ENCODE results near the gene RAB11FIP4.

Gene RAB11FIP4

DNA sequence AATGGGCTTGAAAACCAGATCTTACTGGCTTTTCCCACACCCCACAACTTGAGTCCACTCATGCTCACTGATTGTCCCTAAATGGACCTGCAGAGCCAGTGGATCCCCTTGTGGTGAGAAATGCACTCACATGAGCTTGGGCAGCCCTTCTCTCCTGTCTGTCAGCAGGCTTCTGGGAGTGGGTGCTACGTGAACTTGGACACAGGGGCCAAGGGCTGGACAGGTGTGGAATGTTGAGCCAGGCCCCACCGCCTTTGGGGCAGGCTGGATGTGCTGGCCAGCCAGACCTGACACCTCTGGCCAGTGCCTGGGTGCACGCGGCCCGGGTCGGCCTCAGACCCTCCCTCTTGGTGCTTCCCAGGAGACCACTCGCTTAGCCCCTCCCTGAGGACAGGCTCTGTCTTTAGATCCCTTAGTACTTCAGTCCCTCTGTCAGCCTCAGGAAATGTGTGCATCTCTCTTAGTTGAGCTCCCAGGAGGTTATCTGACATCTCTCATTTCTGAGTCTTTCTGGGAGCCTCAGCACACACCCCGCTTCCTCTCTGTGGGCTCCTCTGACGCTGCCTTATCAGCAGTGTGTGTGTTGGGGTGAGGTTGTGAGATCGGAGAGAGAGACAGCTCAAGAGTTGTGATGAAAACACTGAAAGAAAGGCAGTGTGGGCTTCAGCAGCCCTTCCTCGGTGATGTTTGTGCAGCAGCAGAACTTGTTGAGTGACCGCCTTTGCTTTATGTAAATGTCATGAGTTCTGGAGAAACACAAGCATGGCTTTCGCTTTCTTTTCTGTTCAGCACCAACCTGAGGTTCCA, 117.0 kb downstream of the RAB11FIP4 start:
- DNase-seq = peak; percentile 79

DNA sequence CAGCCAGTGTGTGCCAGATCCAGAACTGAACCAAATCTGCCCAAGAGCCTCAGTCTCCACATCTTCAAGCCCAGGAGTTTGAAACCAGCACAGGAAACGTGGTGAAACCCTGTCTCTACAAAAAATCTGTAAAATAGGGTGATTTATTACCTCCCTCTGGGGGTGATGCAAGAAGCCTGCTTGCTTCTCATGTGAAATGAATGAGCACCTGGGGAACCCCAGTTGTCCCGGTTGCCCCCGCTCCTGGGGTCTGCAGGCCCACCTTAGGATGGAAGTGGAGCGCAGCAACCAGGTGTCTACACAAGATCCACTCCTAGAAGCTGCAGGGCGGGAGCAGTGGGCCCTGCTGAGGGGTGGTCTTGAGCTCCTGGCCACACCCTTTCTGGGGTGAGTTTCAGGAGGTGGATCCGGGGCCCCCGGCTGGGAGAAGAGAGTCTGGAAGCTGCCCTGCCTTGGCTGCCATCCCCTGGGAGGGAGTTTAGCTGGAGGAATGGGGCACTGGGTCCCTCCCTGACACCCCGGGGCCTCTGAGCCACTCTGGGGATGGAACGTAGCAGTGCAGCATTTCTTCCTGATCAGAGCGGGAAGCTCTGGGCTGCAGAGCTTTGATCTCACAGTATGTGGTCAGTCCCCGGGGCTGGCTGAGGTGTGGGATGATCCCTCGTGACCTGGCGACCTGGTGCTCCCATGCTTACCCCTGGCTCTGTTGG, 117.8 kb downstream of the RAB11FIP4 start:
- no peak for DNase-seq

DNA sequence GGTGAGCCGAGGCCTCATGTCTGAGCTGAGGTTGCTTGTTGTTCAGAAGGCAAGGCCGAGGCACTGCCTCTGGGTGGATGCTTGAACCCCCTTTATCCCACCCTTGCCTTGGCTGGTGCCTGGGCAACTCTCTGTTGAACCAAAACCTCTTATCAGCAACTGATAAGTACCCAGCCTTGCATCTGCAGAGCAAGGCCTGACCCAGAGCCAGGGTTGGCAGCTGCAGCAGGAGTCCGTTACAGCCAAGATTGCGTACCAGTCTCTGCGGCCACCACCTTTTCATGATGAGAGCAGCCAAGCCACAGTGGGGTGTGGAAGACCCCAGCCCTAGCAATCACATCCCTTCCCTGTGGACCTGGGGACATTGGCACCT, 118.3 kb downstream of the RAB11FIP4 start:
- DNase-seq = peak; percentile 19

DNA sequence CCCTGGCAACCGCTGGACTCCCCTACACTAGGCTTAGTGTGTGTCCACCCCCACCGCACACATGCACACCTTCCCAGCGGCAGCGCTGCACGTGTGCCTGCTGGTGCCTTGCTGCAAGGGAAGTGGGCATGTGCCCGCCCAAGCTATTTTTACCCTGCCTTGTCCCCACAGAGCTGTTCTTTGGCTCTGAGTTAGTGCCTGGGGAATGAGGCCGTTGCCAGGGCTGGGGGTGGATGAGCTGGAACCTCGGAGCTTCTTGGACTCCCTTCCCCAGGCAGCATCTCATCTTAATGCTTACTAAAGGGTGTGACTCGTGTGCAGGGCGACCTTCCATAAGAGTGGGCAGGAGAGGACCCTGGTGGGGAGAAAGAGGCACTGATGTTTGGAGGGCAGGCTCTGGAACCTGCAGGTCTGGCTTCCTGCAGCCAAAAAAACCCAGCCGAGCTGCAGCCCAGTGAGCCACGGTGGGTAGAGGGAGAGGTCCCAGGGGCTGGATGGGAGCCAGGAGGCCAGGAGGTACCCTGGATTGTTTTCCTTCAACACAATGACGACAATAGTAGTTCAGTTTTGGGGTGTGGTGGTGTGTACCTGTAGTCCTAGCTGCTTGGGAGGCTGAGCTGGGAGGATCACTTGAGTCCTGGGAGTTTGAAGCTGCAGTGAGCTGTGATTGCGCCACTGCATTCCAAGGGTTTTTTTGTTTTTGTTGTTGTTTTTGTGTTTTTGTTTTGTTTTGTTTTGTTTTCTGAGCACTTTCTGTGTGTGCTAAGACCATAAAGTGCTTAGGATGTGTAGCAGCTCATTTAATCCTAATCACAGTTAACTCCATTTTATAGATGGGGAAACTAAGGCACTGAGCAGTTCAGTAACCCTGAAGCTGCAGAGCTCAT, 119.1 kb downstream of the RAB11FIP4 start:
- DNase-seq = peak; percentile 51

DNA sequence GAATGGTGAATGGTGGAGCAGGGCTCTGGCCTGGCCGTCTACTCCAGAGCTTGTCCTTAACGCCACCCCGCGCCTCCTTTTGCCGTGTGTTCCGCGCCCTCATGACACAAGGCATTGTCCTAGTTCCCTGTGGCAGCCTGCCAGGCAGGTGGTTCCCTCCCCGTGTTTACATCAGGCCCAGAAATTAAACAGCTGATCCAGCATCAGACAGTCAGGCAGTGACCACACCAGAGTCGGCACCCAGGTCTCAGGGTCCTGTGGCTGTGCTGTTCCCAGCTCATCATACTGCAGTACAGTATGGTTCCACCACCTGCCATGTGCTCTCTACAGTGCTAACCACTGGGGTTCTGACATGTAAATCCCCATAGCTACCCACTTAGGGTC, 119.7 kb downstream of the RAB11FIP4 start:
- no peak for DNase-seq

DNA sequence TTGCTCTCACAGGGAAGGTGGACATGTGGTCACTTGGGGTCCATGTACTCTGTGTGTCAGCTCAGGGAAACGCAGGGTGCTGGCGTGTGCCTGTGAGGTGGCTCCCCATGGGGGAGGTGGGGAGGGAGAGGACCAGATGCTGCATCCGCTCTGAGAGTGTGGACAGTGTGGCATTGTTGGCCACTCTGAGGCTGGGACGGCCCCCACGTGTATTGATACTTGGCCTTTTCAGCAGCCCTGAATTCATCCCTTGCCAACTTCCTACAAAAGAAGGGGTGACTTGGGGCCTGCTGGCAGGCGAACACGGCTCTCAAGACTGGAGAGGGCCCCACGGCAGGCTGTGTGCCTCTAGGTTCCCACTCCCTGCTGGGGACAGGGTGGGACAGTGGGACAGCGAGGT, 120.1 kb downstream of the RAB11FIP4 start:
- no peak for DNase-seq

DNA sequence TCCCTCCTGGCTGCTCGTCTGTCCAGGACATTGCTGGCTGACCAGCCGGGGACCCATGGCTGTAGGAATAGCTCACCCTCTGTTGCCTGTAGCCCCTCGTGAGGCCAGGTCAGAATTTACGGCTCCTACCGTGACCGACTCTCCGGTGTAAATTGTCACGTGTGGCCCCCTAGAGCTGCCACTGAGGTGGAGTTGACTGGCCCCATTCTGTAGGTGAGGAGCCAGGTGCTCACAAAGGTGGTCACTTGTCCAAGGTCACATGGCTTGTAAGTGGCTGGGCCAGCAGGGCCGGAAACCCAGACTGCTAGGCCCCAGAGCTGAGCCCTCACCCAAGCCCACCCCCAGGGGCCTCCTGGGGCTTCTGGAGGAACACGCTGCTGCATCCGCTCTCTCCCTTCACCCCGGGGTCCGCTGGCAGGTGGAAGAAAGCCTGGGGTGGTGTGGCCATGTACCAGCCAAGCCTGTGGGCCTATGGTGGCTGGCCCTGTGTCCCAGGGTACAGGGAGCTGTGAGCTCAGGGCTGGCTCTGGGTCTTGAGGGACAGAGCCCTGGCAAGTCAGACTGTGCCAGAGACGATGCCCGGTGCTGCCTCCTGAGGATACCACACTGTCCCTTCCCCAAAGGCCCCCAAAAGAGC, 120.7 kb downstream of the RAB11FIP4 start:
- DNase-seq = no peak

DNA sequence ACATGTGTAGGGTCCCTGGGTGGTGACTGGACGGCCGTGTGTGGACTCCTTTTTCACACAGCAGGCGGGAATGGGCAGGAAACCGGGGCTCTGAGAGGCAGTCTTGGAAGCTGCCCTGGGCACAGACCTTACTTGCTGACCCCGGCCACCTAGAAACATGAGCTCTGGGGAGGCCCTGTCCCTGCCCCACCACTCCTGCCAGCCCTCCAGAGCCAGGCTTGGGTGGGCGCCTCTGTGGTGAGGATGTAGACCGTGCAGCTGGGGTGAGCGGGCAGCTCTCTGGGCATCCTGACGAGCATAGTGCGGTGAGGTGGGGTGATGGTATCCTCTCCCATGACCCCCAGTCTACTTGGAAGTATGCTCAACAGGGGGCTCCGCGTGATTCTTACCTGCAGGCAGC, 121.3 kb downstream of the RAB11FIP4 start:
- no peak for DNase-seq

DNA sequence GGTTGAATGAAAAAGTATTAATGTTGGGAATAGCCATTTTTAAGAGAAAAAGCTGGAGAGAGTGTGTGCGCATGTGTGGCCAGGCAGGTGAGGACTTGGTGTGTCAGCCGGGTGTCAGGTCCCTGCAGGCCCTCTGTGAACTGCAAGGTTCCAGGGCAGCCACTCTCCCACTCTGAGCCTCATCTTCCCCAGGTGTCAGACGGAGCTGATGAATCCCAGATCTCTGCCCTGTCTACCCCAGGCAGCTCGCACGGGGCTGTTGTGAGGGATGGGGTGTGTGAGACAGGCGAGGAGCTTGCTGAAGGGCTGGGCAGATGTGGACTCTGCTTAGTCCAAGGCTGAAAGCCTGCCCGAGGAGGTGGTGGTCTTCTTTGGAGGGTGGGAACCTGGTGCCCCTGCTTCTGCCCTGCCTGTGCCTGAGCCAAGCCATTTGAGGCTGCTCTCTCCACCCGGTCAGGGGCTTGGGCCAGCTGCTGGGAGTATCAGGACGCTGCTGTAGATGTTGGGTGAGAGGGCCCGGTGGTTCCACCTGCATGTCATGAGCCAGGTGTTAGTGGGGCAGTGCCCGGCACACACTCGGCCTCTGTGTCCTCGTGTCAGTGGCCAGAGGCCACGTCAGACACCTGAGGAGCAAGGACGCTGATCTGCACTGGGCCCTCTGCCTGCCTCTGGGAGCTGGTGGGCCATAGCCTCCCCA, 122.4 kb downstream of the RAB11FIP4 start:
- DNase-seq = no peak

DNA sequence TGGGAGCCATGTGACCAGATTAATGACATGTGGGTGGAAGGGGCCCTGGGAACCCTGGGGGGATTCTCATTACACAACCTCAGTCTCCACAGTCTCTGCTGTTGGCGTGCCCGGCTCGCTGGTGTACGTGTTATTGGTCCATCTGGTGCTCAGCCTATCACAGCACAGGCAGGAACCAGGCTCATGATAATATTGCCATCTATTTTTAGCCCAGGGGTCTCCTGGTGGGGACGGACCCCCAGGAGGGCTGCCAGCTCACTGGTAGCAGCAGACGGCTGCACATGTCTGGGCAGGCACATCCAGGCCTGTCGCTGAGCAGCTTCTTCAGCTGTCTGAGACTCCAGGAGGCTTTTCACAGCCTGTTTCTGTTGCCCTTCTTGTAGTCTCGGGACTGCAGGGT, 123.8 kb downstream of the RAB11FIP4 start:
- DNase-seq = no peak

DNA sequence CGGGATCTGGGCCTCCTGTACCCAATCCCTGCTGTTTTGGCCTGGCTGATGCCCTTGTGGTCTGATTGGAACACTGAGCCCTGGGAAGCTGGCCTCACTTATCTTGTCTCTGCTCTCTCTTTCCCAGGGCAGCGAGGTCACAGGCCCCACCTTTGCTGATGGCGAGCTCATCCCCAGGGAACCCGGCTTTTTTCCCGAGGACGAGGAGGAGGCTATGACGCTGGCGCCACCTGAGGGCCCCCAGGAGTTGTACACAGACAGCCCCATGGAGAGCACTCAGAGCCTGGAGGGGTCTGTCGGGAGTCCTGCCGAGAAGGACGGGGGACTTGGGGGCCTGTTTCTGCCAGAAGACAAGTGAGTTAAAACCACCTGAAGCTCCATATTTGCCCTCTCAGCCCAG, 126.0 kb downstream of the RAB11FIP4 start:
- peak; percentile 27 for DNase-seq

DNA sequence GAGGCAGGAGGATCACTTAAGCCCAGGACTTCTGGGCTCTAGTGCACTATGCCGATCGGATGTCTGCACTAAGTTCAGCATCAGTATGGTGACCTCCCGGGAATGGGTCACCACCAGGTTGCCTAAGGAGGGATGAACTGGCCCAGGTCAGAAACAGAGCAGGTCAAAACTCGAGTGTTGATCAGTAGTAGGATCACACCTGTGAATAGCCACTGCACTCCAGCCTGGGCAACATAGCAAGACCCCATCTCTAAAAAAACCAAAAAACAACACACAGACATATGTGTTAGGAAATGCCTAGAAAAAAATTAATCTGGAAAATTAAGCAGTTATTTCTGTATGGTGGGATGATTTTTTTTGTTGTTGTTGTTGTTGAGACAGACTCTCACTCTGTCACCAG, 127.0 kb downstream of the RAB11FIP4 start:
- no peak for DNase-seq

DNA sequence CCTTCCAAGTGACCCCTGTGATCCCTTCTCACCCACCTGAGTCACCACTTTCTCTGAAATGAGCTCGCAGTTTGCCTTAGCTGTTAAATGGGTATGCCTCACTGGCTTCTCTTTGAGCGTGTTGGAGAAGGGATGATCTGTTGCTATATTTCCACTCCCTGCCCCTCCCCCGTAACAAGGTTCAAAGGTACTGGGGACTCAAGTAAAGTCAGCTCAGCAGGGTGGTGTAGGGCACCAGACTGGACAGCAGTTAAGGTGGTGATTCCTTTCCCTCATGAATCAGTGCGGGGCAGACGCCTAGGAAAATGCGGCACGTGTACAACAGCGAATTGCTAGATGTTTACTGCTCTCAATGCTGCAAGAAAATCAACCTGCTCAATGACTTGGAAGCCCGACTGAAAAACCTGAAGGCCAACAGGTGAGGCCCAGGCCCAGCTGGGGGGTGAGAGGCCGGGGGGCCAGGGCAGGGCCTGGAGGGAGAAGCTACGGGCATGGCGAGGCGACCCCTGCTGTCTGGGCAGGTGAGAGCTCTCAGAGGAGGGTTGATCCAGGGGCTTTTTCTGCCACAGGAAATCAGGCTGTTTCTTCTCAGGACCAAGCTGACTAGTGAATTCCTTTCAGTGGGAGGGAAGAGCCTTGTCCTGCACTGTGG, 130.3 kb downstream of the RAB11FIP4 start:
- DNase-seq = no peak

DNA sequence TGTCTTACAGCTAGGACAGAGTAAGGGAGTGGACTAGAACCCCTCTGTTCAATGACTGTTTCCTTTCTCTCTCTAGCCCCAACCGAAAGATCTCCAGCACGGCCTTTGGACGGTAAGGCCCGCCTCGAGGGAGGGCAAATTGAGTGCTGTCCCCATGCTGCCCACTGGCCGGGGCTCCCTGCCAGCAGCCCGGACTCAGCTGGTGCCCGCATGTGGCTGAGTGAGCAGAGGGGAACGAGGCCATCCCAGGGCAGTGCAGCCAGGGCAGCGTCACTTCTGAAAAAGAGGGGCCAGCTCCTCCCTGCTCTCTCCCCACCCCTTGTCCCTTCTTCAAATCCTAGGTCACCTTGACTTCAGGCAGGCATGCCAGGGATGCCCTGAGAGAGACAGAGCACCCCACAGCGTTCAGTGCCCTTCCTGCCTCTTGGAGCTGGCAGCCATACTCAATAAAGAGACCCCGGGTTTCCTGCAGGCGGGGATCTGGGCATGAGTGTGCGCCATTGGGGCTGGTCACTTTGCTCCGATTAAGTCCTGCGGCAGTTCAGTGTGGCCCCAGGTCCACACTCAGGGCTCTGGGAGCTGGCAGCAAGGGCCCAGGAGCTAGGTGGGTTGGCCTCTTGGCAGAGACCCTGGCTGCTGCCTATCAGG, 130.9 kb downstream of the RAB11FIP4 start:
- DNase-seq = no peak

DNA sequence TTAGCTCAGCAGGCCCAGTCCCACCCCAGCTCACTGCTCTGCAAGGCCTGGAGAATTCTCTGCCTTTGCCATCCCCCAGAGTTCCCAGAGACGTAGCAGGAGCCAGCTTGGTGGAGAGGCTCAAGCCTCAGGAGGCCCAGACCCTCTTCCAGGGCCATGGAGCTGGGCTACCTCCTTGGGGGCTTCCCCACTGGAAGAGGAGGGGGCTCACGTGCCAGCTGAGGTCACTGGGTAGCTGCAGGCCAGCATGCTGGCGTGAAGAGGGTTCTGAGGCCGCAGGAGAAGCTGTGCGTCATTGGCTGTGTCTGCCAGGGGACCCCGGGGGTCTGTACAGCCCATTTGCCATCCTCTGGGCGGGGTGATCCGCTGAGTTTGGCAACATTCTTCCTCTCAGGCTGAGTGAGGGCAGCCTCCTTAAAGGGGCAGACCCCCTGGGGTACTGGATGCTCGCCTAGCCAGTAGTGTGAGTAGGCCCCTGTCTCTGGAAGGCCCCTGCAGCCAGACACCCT, 131.6 kb downstream of the RAB11FIP4 start:
- no peak for DNase-seq

DNA sequence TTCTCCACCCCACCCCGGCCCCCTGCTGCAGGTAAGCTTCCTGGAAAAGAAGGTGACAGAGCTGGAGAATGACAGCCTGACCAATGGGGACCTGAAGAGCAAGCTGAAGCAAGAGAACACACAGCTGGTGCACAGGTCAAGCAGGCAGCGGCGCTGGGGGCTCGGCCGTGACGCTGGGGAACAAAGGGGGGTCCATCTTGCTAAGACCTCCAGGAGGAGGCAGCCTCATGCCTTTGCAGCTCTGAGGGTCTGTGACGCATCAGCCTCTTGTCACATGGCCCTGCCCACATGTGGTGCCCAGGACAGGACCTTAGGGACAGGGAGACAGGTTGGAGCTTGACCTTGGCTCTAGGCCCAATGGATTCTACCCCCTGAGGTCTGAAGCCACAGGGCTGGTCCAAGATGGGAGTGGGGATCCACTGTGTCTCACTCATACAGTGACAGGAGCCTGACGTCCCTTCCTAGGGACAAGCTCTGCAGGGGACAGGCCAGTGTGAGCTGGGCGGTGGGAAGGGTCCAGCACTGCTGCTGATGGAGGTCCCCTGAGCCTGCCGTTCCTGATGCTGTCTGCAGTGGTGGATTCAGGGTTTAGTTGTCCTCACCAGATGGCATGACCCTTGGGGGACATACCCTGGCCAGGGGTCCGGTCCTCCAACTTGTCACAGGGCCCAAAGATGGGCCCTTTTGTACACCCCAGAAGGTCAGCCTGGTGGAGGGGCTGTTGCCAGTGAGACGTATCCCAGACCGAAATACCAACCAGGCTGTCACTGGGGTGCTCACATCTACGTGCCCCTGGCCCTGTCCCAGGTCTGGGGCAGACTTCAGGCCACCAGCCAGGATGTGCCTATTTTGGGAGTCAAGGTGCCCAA, 132.6 kb downstream of the RAB11FIP4 start:
- no peak for DNase-seq

DNA sequence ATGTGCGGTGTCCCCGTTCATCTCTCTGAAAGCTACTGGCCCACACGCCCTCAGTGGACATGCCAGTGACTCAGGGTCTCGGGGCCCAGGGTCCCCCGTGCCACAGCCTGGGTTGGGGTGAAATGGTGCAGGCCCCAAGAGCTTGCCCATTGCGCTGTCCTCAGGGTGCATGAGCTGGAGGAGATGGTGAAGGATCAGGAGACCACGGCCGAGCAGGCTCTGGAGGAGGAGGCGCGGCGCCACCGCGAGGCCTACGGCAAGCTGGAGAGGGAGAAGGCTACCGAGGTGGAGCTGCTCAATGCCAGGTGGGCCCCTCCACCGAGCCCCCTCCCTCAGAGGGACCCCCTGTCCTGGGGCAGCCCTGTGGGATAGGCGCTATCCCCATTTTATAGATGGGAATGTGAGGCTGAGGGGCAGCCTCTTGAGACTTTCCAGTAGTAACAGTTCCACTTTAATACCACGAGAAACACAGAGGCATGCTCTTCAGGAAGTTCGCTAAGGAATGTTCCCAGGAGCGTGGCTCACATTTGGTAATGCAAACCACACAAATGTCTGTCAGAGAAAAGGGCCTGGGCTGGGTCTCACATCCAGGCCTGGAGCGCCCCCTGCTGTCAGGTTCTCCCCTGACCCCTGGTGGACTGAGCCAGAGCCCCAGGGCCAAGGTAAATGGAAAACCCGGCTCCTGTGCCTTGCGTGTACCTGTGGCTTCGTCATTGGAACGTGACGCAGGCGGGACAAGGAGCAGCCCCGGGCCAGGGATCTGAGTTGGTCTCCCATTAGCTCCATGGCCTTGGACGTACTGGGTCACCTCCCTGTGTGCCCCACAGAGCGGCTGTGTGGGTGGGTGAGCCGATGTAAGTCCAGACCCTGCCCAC, 133.7 kb downstream of the RAB11FIP4 start:
- DNase-seq = peak; percentile 91

DNA sequence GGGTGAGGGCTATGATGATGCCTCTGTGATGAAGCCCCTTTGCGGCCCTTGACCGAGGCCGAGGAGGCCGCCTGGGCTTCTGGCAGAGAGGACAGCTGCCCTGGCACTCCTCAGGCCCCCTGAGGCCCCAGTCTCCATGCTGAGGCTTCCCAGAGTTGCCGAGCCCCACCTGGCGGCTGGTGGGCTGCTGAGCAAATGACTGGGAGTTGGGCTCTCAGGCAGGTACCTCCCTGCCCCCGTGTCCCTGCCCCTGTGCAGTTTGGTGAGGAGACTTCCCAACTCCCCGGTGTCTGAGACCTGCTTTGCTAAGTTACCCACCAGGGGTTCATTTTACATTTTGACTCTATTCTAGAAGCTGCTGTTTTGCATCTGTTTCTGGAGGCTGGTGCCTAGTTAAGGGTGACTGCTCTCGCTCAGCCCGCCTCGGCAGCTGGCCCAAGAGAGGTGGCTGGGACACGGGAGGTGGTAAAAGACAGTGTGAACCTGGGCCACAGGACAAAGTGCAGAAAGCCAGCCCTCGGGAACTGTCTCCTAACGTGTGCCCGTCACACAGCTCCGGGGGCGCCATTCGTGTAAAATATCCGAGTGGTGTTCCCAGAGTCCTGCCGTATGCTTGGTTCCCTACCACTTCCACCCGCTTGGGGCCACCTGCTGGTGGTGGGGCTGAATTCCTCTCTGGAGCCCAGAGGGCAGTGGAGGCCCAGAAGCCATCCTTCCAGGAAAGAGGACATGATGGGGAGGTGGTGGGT, 134.5 kb downstream of the RAB11FIP4 start:
- DNase-seq = no peak

All from CD4-positive, alpha-beta T cell treated with Interleukin-6 for 4 hours (primary cell).